GM18858 (cell line): Measurements from ENCODE around the gene TUBGCP6.

ENCODE experiments used
- ATAC-seq: cut with Tn5 transposase; IDR thresholded peaks from one replicate; pipeline ENCODE4 v1.9.1; 2021; ENCODE audit not compliant: unreplicated experiment

Gene TUBGCP6

GRCh38 chr22:50252082-50253045 is 7.5 kb upstream of the TUBGCP6 start:
- no peak for ATAC-seq

- ATAC-seq: no peak
These were observed 6.8 kb upstream of the TUBGCP6 start for GRCh38 chr22:50251477-50252081.

DNA sequence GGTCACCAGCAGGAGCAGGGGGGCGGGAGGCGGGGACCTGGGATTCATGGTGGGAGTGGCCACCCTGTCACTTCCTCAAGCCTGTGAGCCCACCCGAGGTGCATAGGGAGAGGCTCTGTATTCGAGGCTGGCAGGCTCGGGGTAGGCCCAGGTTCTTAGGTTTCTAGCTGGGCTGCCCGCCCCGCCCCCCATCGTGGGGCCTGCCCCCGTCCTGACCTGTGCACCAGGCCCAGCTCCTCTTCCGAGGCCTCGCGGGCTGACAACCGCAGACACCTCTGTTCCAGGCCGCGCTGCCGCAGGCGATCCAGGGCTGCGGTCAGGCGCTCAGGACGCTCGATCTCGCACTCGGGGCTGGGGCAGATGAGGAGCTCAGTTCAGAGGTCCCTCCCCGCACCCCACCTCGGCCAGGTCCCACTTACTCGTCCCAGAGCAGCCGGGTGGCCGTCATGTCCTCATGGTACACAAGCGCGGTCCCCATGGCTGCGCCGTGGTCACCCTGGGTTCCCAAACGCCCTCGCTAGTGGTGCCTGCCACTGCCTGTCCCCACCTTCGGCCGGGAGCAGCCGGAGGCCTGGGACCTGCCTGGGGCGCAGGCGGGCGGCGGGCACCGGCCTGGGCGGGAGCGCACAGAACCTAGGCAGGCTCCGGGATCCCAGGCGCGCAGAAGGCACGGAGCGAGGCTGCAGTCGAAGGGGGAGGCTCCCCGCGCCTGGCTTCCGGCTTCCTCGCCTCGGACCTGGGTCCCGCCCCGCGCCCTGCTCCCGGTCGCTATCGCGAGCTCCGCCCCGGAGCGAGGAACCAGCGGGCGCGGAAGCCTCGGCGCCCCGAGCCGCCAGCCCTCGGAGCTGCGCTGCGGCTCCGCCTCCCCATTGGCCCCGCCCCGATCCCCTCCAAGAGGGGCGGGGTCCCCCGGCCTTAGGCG is 6.0 kb upstream of the TUBGCP6 start, which contains the start of gene HDAC10:
Gene HDAC10 (minus strand): TSS at position 711 of the 922 bp plus-strand sequence. CDS start 233 bp downstream, at position 478.
- ATAC-seq: no peak

DNA sequence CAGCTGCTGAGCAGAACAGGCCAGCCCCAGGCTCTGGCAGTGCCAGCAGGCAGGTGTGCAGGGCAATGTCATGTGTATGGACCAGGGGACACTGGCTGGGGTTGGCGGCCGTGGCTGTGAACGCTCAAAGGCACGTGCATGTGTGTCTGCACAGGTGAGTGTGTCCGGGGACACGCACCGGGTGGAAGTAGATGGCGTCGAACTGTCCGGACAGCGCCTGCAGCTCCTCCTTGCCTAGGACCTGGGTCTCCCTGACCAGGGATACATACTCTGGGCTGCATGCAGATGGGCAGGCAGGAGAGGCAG is 5.4 kb upstream of the TUBGCP6 start:
- ATAC-seq: no peak

GRCh38 chr22:50249341-50250248 is 4.8 kb upstream of the TUBGCP6 start:
- no peak for ATAC-seq

- no peak for ATAC-seq
These were observed 3.6 kb upstream of the TUBGCP6 start for GRCh38 chr22:50248196-50249081.

GRCh38 chr22:50247748-50248147 is 2.9 kb upstream of the TUBGCP6 start:
- ATAC-seq: no peak

GRCh38 chr22:50246242-50247175 is 1.7 kb upstream of the TUBGCP6 start:
- no peak for ATAC-seq

GRCh38 chr22:50245214-50246072 is 620 bp upstream of the TUBGCP6 start:
- ATAC-seq: no peak

DNA sequence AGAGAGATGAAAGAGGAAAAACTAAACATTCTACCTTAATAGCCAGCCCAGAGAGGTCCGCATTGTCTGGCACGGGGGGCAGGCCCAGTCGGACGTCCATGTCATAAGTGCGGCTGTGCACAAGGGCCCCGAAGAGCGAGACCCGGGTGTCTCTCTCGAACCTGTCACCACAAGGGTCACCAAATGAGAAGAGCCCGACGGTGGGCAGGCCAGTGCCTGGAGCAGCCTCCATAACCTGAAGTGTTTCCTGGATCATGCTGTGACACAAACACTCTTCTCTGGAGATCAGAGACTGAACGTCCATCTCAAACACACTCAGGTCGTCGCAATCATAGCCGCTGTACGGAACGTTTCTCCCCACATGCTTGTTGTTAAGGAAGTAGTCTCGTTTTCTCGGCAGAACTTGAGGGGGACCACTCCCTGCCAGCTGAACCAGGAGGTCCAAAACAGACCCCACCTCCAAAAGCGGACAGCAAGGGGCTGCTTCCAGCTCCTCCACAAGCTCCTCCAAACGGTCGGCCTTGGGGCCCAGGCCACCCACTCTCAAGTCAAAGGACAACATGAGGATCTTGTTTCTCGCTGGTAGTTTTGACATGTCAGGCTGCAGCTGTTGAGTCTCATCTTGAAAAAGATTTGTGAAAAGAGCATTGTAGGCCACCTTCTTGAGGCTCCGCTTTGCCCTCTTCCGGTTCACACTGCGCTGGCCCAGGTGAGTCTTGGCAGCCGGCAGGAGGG is 971 bp downstream of the TUBGCP6 start:
- peak; percentile 17 for ATAC-seq

DNA sequence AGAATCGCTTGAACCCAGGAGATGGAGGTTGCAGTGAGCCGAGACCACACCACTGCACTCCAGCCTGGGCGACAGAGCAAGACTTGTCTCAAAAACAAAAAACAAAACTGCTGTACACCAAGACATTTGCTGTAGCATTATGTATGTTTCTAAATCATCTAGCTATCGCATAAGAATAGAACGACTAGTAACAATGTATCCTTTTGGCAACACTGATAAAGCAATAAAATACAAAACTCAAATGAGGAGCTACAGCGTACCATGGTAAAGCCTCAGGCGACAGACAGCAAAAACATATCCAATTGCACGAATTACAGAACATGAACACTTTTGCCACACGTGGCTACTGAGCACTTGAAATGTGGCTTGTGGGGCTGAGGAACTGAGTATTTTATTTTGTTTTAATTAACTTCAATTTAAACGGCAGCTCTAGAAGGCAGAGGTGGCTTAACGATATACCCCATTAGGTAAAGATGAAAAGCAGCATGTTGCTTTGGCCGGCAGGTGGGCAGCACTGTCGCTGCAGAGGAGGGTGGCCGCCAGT is 2.3 kb downstream of the TUBGCP6 start:
- no peak for ATAC-seq

GRCh38 chr22:50238755-50239154 is 6.1 kb downstream of the TUBGCP6 start:
- no peak for ATAC-seq

DNA sequence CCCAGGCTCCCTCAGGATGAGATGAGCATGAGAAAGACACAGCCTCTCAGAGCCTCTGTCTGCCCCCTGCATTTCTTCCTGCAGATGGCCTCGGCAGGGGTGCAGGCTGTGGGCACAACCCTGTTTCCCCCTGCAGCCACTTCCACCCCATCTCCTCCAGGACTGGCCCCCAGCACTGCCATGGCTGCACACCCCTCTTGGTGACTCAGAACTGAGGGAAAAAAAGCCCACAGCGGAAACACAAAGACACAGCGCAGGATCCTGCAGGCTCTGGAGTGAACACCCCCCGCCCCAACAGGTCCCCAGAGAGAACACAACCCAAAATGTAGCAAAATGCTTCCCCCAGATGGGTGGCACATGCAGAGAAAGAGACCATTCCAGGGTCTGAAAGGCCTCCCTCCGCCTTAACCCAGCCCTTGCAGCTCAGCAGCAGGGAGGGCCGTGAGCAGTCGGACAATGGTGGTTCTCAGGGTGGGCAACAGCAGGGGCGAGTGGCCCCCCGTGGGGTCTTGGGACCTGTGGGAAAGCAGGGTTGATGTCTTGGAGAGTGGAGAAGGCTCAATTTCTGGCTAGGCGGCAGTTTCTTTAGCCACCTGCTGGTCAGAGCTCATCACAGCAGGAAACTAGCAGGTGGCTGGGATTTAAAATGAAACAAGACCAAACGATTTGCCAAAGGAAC is 8.0 kb downstream of the TUBGCP6 start:
- no peak for ATAC-seq

- ATAC-seq: no peak
These were observed 11.6 kb downstream of the TUBGCP6 start for GRCh38 chr22:50233223-50233622.

DNA sequence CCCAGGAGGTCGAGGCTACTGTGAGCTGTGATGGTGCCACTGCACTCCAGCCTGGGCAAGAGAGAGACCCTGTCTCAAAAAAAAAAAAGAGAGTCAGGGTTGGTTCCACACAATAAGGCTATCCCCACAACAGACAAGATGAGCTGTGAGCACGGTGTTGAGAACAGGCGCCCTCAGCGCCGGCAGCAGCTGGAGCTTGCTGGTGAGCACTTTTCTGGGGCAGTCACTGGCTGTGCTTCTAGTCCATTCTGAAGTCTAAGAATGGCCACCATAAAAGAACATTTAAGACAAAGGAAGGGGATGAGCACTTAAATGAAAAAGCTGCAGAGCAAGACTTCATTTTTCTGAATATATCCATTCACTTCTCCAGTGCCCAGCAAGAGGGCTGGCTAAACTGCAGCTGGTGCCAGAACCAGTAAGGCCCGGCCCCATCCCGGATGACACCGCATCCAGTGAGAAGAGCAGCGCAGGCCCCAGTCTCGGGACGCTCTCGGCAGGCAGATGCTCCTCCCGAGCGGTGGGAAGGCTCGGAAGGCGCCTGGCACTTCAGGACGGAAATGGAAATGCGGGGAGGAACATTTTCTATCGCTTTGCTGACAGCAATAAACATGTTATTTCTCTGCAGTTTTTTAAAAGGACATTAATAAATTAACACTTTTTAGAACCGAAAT is 12.2 kb downstream of the TUBGCP6 start:
- no peak for ATAC-seq
